Stimulated activated CD8-positive, alpha-beta memory T cell treated with anti-CD3 and anti-CD28 coated beads, Interleukin-4, amount 100 ng/mL, for 4 hours (primary cell): ENCODE data around the gene OTOF.
A peak's percentile ranks its signal among the peaks of the same experiment; 100 is the strongest.
"Not testable (repeated sequence)": the region's sequence is repeated elsewhere in the genome, so short reads cannot be mapped to it uniquely, and the experiment has no call there.

Experiments
- DNase-seq, 2 donors: peaks; one replicate each; pipeline ENCODE4 v3.0.0-alpha.2; 2020; ENCODE audit warnings: low read depth in 2 of 2, low spot score in 1 of 2

OTOF gene

DNA sequence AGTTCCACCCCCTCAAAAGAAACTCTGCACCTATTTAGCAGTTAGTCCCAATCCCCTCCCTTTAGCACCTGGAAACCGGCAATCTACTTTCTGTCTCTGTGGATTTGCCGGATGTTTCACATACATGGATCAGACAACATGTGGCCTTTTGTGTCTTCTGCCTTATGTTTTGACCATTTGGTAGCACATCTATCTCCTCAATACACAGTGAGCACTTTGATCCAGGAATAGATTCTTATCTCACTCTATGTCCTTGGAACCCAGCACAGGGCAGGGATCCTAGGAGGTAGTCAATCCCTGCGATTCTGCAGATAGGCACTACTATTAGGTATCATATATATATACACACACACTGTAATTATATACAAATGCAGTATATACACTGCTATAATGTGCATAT, 3.8 kb upstream of the OTOF start:
- DNase-seq: no peak

DNA sequence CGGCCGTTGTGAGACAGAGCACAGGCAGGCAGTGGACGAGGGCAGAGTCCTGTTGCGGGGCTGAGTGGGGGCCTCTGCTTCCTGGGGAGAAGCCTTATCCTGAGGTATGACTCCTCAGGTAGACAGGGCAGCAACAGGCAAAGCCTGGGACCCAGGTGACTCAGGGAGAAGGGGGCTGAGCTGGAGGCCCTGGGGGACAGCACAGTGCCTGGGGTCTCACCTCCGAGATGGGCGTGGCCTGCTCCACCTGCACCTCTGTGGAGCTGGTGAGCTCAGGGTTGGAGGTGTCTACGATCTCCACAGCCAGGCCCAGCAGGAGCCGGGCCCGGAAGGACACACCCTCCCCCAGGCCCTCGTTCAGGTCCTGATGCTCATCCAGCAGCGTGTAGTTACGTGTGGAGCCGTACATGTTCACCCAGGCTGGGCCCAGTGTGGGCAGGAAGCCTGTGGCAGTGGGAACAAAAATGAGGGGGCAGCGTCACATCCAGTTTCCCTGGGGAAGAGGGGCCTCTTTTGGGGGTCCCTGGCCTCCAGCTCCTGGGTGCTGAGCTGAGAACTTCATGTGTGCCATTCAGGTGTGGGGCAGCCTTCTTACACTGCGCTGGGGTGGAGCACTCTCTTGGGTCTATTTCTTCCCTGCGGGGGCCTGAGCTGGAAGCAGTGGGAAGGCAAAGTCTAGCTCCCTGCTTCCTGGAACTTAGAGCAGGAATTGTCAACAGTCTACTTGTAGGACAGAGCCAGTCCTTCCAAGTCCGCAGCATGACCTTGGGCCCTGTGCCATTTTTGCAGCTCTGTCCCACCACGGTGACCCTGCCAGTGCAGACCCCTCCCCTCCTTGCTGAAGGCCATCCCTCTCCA, 2.9 kb upstream of the OTOF start:
- no peak for DNase-seq

DNA sequence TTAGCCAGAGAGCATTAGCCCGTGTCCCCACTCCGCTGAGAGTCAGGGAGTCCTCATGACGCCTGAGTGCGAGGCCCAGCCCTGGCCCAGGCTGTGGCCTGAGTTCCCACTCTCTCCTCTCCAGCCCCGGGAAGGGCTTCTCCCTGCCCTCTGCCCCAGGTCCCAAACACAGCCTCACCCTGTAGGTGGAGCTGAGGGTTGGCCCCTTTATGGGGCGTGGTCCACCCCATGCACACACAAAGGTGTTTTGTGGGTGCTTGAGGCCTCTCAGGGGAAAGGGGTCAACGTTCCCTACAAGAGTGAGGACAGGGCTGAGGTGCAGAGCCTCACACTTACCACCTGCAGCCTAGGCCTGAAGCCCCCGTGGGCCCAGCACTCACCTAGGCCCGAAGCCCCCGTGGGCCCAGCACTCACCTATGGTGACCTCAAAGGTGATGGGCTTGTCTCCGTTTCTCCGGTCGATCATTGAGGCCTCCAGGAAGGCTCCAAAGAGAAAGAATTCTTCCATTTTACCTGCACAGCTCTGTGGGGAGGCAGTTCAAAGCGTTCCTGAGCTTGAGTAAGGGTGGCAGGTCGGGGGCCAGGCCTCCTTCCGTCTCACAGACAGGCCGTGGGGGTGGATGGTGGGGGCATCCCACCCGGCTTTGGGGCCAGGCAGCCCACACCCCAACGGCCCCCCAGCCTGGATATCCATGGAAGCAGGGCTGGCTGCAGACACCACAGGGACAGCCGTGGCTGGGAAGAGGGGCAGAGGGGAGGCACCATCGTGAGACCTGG, 2.1 kb upstream of the OTOF start:
- DNase-seq: no peak

DNA sequence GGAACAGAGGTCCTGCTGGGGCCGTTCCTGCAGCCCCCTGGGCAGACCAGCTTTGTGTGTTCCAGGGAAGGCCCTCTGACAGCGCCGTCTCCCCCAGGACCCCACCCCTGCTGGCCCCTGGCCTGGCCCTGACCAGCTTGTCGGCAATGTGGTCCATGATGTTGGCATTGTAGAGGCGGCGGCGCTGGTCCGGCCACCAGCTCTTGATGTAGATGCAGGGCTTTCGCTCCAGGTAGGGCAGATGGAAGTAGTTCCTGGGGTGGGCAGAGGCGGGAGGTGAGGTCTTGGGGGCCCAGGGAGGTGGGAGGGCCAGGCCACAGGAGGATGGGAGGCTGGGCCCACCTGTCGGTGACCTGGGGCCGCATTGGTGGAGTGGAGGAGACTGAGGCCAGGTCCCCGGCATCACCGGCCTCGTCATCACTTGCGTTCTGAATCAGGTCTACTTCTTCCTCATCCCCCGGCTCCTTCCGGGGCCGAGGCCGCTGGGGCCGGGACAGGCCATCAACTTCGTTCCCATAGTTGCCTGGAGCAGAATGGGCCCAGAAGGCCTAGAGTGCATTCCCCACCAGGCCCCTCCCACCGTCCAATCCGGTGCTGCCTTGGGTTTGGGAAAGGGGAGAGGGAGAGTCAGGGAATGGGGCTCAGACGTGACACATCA, 1.3 kb upstream of the OTOF start:
- no peak for DNase-seq

DNA sequence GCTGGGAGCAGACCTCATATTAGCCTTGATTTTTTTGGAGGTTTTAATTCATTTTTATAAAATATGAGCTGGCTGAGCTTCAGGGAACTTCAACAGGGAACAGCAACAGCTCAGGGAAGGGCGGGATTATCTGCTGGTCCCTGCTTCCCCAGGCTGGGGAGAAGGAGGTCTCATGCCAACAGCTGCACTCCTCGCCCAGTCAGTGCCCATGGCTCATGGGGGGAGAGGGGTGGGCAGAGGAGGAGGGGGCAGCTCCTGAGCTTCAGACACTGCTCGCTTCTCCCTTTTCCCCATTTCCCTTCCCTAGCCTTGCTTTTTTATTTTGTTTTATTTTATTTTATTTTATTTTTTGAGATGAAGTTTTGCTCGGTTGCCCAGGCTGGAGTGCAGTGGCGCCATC, 442 bp upstream of the OTOF start:
- no peak for DNase-seq

DNA sequence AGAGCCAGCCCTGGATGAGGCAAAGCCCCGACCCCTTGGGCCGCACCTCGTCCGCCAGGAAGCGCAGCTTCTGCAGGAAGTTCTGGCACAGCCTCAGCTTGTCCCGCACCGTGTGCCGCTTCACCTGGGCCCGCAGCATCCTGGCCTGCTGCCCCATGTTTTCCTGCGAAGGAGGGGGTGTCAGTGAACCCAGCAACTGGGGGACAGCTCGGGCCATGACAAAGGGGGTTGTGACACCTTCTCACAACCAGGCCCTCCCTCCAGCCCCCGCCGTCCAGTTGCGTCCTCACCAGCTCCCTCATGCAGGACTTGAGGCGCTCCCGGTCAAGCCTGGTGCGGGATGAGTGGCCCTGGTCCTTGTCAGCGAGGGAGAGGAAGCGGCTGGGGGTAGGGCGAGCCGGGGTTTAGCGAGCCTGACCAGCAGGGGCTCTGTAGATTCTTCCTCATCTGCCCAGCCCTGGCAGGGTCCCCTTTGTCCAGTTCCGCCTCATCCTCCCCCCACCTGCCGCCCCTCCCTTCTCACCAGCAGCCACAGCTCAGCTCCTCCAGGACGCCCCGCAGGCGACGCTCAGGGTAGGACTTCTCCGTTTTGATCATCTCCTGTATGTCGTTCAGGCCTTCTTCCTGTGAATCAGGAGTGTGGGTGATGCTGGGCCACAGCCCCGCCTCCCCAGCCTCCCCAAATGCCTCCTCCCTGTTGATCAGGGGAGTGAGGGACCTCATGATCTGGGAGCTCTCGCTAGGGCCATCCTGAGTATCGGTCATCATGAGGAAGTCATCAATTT, 606 bp downstream of the OTOF start:
- no peak for DNase-seq

DNA sequence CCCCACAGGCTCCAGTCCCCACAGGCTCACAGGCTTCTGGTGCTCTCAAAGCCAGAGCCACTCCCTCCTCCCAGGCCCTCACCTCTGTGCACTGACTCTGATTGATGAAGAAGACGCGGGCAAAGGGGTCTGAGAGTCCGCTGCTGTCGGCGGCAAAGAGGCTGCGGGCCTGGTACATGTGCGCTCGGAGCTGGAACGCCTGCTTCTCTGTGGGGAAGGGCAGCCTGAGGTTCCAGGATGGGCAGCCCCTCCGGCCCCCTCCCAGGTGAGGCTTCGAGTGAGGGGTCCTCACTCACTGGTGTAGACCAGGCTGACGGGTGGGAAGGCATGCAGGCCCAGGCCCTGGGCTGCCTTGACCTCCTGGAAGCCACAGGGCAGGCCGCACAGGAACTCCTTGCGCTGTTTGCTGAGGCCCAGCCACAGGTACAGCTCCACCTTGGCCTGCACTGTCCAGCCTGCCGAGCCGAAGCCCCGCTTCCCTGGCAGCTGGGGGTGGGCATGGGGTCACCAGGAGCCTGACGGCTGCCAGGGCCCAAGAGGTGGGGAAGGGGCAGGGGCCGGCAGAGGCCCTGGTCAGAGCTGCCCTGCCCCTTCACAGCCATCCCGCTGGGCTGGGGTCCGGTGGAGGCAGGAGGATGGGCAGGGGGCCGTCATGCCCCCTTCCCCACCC, 2.0 kb downstream of the OTOF start:
- no peak for DNase-seq

DNA sequence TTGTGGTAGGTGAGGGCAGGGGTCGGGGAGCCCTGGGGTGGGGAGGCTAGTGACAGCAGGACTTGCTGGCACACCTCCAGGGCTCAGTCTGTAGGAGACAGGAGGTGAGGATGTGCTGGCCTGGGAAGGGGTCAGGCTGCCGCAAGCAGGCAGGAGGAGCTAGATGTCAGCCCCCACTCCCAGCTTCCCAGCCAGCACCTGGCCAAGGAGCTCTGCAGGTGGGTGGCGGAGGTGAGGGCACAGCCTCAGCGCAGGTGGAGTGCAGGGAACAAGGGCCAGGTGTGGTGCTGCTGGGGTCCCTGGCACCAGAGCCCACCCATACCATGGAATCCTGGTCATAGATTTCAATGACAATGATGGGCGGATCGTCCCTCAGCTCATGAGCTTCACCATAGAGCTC, 2.9 kb downstream of the OTOF start:
- DNase-seq: no peak

DNA sequence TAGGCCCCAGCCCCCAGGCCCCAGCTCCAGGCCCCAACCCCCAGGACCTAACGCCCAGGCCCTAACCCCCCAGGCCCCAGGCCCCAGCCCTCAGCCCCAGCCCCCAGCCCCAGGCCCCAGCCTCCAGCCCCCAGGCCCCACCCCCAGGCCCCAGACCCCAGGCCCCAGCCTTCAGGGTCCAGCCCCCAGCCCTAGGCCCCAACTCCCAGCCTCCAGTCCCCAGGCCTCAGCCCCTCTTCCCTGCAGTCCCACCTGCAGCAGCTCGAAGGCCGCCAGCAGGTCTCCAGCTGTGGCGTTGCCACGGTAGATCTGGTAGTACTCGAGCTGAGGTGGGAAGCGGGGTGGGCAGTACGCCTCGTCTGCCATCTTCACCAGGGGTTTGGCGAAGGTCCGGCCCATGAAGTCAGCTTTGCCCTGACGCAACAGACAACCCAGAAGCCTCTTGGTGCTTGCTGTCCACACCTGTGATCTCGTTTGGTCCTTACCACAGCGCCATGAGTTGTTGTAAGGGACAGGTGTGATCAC, 3.6 kb downstream of the OTOF start:
- DNase-seq: no peak

DNA sequence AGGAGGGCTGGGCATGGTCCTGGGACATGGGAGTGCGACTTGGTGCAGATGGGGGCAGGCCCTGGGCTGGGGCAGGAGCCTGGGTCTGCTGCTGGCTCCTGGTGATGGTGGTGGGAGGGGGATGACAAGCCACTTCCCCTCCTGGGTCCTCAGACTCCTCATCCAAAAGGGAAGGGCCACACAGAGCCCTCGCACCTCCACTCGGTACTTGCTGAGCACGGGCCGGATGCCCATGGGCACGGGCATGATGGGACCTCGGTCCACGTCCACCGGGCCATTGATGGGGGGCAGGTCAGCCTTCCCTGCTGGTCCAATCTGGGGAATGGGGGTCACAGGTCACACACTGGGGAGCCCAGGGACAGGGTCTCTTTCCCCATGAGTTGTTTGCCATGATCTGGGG, 4.1 kb downstream of the OTOF start:
- no peak for DNase-seq

DNA sequence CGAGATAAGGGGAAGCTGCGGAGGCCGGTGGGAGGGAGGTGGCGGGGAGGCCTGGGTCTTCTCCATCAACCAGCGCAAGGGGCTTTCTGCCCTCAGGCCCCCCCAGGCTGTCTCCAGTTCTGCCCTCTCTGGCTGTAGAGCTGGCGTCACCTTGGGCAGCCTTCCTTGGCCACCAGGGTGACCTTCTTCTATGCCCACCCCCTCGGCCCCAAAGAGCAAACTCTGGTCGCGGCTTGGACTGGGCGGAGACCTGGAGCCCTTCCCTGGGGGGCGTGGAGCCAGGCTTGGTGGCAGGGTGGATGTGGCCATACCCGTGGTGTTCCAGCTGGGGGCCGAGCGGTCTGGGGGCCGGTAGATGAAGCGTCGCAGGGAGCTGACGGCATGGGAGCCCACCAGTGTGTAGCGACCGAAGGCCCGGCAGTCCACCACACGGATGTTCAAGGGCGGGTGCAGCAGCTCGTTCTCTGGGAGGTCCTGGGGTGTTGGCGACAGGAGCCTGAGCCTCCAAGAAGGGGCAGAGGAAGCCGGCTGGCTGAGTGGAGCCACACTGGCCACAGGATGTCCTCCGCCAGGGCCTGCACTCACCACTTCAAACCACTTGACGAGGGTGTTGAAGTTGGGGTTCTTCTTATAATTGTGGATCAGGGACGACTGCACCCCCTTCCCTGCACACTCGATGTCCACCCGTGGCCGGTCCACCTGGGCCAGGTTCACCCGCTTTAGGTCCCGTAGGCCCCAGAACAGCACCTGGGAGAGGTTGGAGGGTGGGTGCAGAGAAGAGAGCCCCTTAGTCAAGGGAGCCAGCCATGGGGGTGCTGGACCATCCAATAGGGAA, 4.9 kb downstream of the OTOF start:
- no peak for DNase-seq

DNA sequence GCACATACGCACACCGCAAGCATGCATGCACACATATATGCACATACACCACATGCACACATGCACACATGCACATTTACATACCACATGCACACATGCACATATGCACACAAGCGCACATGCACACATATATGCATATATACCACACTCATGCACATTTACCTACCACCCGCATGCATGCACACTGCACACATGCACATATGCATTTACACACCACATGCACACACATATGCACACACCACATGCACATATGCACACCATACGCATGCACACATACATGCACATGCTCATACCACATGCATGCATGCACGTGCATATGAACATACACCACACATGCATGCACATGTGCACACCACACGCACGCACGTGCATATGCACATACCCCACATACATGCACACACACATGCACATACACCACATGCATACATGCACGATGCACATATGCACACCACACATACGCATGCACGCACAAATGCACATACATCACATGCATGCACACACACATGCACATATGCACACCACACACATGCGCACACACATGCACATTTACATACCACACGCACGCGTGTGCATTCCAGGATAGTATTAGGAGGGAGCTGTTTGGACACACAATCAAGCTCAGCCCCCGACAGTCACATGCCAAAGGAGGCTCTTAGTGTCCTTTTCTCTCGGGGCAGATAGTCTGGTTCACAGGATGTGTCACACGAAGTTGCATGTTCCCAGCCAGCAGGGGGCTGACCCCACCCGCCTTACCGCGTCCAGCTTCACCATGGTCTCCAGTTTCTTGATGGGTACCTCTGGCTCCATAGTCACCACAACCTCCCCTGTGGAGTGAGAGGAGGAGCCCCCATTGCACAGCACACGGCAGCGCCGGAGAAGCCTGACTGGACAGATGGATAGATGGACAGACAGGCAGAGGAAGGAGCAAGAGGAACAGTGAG, 5.9 kb downstream of the OTOF start:
- no peak for DNase-seq

DNA sequence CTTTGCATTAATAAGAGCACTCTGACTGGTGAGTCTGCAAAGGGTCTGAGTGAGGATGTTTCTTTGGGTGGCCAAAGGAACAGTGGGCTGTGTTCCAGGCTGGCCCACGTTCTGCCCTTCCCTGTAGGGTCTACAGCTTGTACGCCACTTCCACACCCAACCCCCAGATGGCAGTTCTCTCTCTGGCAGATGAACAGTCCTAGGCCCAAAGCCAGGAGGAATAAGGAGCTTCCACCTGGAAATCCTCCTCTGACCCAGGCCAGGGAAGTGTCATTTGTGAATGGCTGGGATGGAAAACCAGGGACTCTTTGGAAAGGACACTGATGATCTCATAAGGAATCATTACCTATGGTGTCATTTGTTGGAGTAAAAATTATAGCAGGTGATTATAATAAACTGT, 6.6 kb downstream of the OTOF start:
- no peak for DNase-seq

DNA sequence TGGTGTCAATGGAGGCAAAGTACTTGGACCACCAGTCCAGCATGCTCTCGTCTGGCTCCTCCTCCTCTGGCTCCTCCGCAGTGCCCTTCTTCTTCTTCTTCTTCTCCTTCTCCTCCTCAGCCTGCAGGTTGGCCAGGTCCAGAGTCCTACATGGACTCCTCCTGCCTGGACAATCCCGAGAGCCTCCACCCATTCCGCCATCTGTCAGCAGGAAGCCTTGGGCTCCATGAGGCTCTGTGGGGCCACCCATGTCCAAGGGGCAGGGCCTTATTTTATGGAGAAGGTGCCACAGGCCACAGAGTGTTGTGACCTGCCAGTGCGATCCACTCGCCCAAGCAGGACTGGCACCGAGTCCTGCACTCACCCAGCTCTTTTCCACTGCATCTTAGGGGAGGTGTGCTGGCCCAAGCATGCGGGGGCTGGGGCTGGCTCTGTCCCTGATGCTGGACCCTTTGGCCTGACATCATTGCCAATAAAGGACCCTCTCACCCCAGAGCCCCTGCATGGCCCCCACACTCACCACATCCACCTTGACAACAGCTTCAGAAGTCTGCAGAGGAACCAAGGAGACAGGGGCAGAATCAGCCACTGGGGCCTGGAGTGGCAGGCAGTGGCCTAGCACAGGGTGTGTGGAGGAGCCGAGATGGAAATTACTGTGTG, 7.2 kb downstream of the OTOF start:
- no peak for DNase-seq

DNA sequence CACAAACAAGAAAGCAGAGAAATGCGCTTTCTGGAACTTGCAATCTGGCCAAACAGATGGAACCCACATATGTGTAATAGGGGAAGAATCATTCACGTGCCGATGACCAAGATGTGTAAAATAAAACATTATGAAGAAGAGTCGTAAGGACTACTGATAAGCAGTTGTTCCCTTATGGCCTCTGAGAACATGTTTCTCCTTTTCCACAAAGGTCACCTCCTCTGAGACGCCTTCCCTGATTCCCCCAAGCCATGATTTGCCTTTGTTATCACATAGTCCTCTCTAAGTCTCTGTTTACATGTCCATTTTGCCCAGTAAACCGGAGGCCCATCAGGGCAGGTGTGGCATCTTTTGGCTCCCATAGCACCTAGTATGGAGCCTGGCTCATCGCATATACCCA, 8.0 kb downstream of the OTOF start:
- no peak for DNase-seq

DNA sequence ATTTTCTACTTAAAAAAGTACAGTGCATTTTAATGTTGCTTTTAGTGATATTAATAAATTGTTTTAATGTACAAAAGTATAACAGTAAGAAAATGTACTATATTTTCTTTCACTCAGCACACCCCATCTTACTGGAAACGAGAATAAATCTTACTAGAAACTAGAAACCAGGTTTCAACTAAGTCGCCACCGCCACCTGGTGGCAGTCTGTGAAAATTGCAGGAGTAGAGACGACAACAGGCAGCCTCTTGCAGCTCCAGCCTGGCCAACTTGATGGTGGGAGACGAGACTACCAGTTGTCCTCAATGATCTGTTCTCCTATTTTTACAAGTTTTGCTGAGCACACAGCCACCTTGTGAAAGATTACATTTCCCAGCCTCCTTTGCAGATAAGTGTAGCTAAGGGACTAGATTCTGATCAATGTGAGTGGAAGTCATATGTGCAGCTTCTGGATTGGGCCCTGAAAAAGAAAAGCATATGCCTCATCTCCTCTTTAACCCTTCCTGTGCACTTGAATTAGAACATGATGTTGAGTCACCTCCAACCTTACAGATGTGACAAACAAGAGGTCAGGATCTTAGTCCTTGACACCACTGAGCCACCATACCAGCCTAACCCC, 8.7 kb downstream of the OTOF start:
- DNase-seq: peak; percentile 7 to 22

DNA sequence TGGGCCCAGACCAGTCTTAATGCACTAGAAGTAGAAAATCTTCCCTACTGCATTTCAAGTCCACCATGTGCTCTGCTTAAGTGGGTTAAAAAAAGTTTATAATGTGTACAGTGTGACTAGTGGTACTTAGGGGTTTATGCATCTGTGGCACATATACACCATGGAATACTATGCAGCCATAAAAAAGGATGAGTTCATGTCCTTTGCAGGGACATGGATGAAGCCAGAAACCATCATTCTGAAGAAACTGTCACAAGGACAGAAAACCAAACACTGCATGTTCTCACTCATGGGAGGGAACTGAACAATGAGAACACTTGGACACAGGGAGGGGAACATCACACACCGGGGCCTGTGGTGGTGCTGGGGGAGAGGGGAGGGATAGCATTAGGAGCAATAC, 9.4 kb downstream of the OTOF start:
- not testable (repeated sequence) for DNase-seq
